SK-N-SH (cell line): Measurements from ENCODE around the gene ATP11A. TPM values are rescaled to one million over a fixed set of nuclear protein-coding genes. Genes with fewer than 3 reads are reported as not detected.

Source experiments
- CTCF ChIA-PET: fragments of 300-600, 350-600 bp; formaldehyde crosslinking; extraction: SDS; loops from one replicate; lab custom pipeline; 2021; lab: Yijun Ruan, JAX
- POLR2A ChIA-PET: fragments of 350-600 bp; sonication (Branson Sonifier 250); formaldehyde crosslinking; extraction: SDS; loops from one replicate; lab custom pipeline; 2020; ENCODE audit warnings: antibody characterized with exemption, inconsistent platforms; lab: Yijun Ruan, JAX
- DNase-seq: peaks from one replicate; pipeline ENCODE4 v3.0.0; 2012
- H2AFZ ChIP-seq: fragments of 200-600 bp; sonication (generic); 2 replicates; pipeline ENCODE4 v1.8.1; 2016; ENCODE audit warnings: antibody characterized with exemption, mild to moderate bottlenecking, low read depth
- H3F3A ChIP-seq: fragments of 200-600 bp; sonication (generic); replicated peaks from 2 replicates; pipeline ENCODE3; 2016; ENCODE audit warnings: antibody characterized with exemption, mild to moderate bottlenecking; ENCODE audit not compliant: insufficient read depth
- H3K27ac ChIP-seq, 2 experiments: fragments of 200-500 bp in 1 of 2; fragments of 200-600 bp in 1 of 2; sonication (Bioruptor generic) in 1 of 2; sonication (generic), shearing (Covaris generic) in 1 of 2; 2 replicates each; pipeline versions ENCODE4 v1.5.1 to v1.6.1; 2014 to 2016; ENCODE audit warnings: low read depth in 2 of 2, inconsistent platforms in 1 of 2, low read length in 1 of 2, mild to moderate bottlenecking in 1 of 2, mixed read lengths in 1 of 2
- H3K27me3 ChIP-seq: fragments of 200-600 bp; sonication (generic), shearing (Covaris generic); 2 replicates; pipeline ENCODE4 v1.6.1; 2016; ENCODE audit warnings: mixed run types; ENCODE audit not compliant: insufficient read depth
- H3K36me3 ChIP-seq, 2 experiments: fragments of 200-500 bp in 1 of 2; fragments of 200-600 bp in 1 of 2; sonication (Bioruptor generic) in 1 of 2; sonication (generic) in 1 of 2; replicated peaks in 1 of 2; 2 replicates each; pipeline versions ENCODE3 to v1.5.1; 2014 to 2016; ENCODE audit warnings: low read length in 1 of 2, mild to moderate bottlenecking in 1 of 2; ENCODE audit not compliant: insufficient read depth in 2 of 2, control insufficient read depth in 1 of 2
- H3K4me1 ChIP-seq, 2 experiments: fragments of 200-500 bp in 1 of 2; fragments of 200-600 bp in 1 of 2; sonication (Bioruptor generic) in 1 of 2; sonication (generic), shearing (Covaris generic) in 1 of 2; 2 replicates each; pipeline versions ENCODE4 v1.5.1 to v1.6.1; 2014 to 2016; ENCODE audit warnings: low read depth in 1 of 2, low read length in 1 of 2, mixed run types in 1 of 2; ENCODE audit not compliant: insufficient read depth in 2 of 2, control insufficient read depth in 1 of 2
- H3K4me2 ChIP-seq: fragments of 200-600 bp; sonication (generic), shearing (Covaris generic); 2 replicates; pipeline ENCODE4 v1.6.1; 2017; ENCODE audit warnings: mixed run types
- H3K4me3 ChIP-seq, 2 experiments: fragments of 200-500 bp in 1 of 2; fragments of 200-600 bp in 1 of 2; sonication (Bioruptor generic) in 1 of 2; sonication (generic), shearing (Covaris generic) in 1 of 2; 2 replicates each; pipeline versions ENCODE4 v1.5.1 to v1.8.1; 2014 to 2016; ENCODE audit warnings: low read depth in 2 of 2, inconsistent platforms in 1 of 2, low read length in 1 of 2, mild to moderate bottlenecking in 1 of 2, mixed read lengths in 1 of 2, moderate library complexity in 1 of 2
- H3K79me2 ChIP-seq: fragments of 200-600 bp; sonication (generic); 2 replicates; pipeline ENCODE4 v1.8.1; 2017; ENCODE audit warnings: mild to moderate bottlenecking; ENCODE audit not compliant: insufficient read depth
- H3K9ac ChIP-seq: fragments of 200-600 bp; sonication (generic); 2 replicates; pipeline ENCODE4 v1.6.1; 2017; ENCODE audit warnings: mixed run types
- H3K9me2 ChIP-seq: fragments of 200-600 bp; sonication (generic); 2 replicates; pipeline ENCODE4 v1.6.1; 2017; ENCODE audit warnings: mixed run types
- H3K9me3 ChIP-seq: fragments of 200-600 bp; sonication (generic); 2 replicates; pipeline ENCODE4 v1.6.1; 2017; ENCODE audit warnings: mixed run types, mild to moderate bottlenecking, moderate library complexity
- H4K20me1 ChIP-seq: fragments of 200-600 bp; sonication (generic); 2 replicates; pipeline ENCODE4 v1.6.1; 2017; ENCODE audit warnings: mild to moderate bottlenecking, mixed run types; ENCODE audit not compliant: insufficient read depth
- CTCF ChIP-seq: fragments of 200-600 bp; sonication (generic); IDR thresholded peaks from 2 replicates; pipeline ENCODE4 v1.6.1; 2017; ENCODE audit warnings: antibody characterized with exemption, mild to moderate bottlenecking, moderate library complexity
- EZH2phosphoT487 ChIP-seq: fragments of 200-600 bp; sonication (generic); IDR thresholded peaks from 2 replicates; pipeline ENCODE4 v1.6.1; 2017; ENCODE audit warnings: low read depth, mixed run types, mild to moderate bottlenecking, antibody characterized with exemption, moderate library complexity, borderline replicate concordance
- FOSL2 ChIP-seq: IDR thresholded peaks from 2 replicates; pipeline ENCODE4 v1.4.0; 2012; ENCODE audit warnings: low read depth, mild to moderate bottlenecking, moderate library complexity, borderline replicate concordance
- FOXJ3 ChIP-seq: sonication (generic); formaldehyde crosslinking; IDR thresholded peaks from 2 replicates; pipeline ENCODE4 v1.5.1; 2020; ENCODE audit warnings: mild to moderate bottlenecking, missing genetic modification reagents
- GATA2 ChIP-seq: sonication (generic); formaldehyde crosslinking; IDR thresholded peaks from 2 replicates; pipeline ENCODE4 v1.5.0; 2020; ENCODE audit warnings: mild to moderate bottlenecking, missing genetic modification reagents
- MAX ChIP-seq: IDR thresholded peaks from 2 replicates; pipeline ENCODE4 v1.4.0; 2012; ENCODE audit warnings: low read depth
- MXI1 ChIP-seq: IDR thresholded peaks from 2 replicates; pipeline ENCODE4 v1.6.1; 2012; ENCODE audit warnings: mild to moderate bottlenecking, low read depth, low read length, improper control_type of control experiment
- NFIC ChIP-seq: IDR thresholded peaks from 2 replicates; pipeline ENCODE4 v1.4.0; 2012; ENCODE audit warnings: borderline replicate concordance
- PBX3 ChIP-seq: IDR thresholded peaks from 2 replicates; pipeline ENCODE4; 2012
- RCOR1 ChIP-seq: fragments of 150-350 bp; IDR thresholded peaks from 2 replicates; pipeline ENCODE4 v1.6.1; 2017; ENCODE audit warnings: antibody characterized with exemption, low read length
- REST ChIP-seq: IDR thresholded peaks from 2 replicates; pipeline ENCODE4 v1.6.1; 2012; ENCODE audit warnings: mild to moderate bottlenecking, low read depth, low read length, moderate library complexity
- RFX5 ChIP-seq: IDR thresholded peaks from 2 replicates; pipeline ENCODE4 v1.6.1; 2012; ENCODE audit warnings: mild to moderate bottlenecking, improper control_type of control experiment, low read length
- SIN3A ChIP-seq: IDR thresholded peaks from 2 replicates; pipeline ENCODE4 v1.6.1; 2012; ENCODE audit warnings: low read depth, mild to moderate bottlenecking, low read length, moderate library complexity, borderline replicate concordance
- TCF12 ChIP-seq: IDR thresholded peaks from 2 replicates; pipeline ENCODE4 v1.4.0; 2012
- TEAD4 ChIP-seq: IDR thresholded peaks from 2 replicates; pipeline ENCODE4 v1.4.0; 2012; ENCODE audit warnings: mild to moderate bottlenecking, borderline replicate concordance; ENCODE audit not compliant: insufficient read depth
- USF1 ChIP-seq: IDR thresholded peaks from 2 replicates; pipeline ENCODE4 v1.4.0; 2012; ENCODE audit warnings: low read depth, borderline replicate concordance
- USF2 ChIP-seq: fragments of 150-350 bp; IDR thresholded peaks from 2 replicates; pipeline ENCODE4 v1.6.1; 2017; ENCODE audit warnings: antibody characterized with exemption, low read length, low read depth, borderline replicate concordance
- YY1 ChIP-seq: IDR thresholded peaks from 2 replicates; pipeline ENCODE4 v1.4.0; 2012; ENCODE audit warnings: low read depth, mild to moderate bottlenecking
- ZBTB33 ChIP-seq: IDR thresholded peaks from 2 replicates; pipeline ENCODE4 v1.4.0; 2012; ENCODE audit warnings: low read depth, borderline replicate concordance
- WGBS: methylation state at CpG from one replicate; pipeline ENCODE4 v1.1.6; 2017; ENCODE audit warnings: low lambda C conversion rate; 5-methylcytosine and 5-hydroxymethylcytosine counted together
- polyA plus RNA-seq, 3 experiments: library from polyadenylated mRNA; depleted of rRNA; stranded (reverse); fragments of >200 nt; gene quantifications; 2 replicates each; pipeline ENCODE4 v1.2.3, GENCODE V29; 2012

The ATP11A gene
- polyA plus RNA-seq, 1 of the 3 experiments (the other 2 are of a cell fraction): 4.1 TPM

GRCh38 chr13:112887557-112887991 is 197.7 kb downstream of the ATP11A start:
- Histone ChIP-seq H3K27ac (no peak overlapping the region), H3K9me3 (no peaks in the 10 kb centered on the region), H3K79me2 (no peaks in the 10 kb centered on the region), H2AFZ (no peak overlapping the region), H3K27me3 (peaks cover 4% of the 10 kb centered on the region), H3K36me3 (no peaks in the 10 kb centered on the region), H3K4me2 (no peak overlapping the region), H3F3A (no peaks in the 10 kb centered on the region), H4K20me1 (no peaks in the 10 kb centered on the region), H3K9ac (no peak overlapping the region), H3K4me1 (peaks cover 0 to 11% of the 10 kb centered on the region in 2 experiments; a peak in 2 of 4 replicates), H3K4me3 (no peak overlapping the region), H3K9me2 (no peaks in the 10 kb centered on the region)
- POLR2A ChIA-PET: no interaction called here
- CTCF ChIA-PET: interaction anchor here (3.1 to 3.8 kb wide), 2 partner anchors 14 to 44 kb away, joined by 12 to 23 read pairs; no protein-coding TSS in a partner anchor
- TF ChIP-seq USF2: no peak
- no peak for TF ChIP-seq RCOR1
- TF ChIP-seq TEAD4: no peak
- no peak for TF ChIP-seq TCF12
- TF ChIP-seq MAX: no peak
- no peak for TF ChIP-seq EZH2phosphoT487
- TF ChIP-seq FOXJ3 (CRISPR knock-in tag): no peak
- TF ChIP-seq YY1: no peak
- TF ChIP-seq ZBTB33: no peak
- no peak for TF ChIP-seq RFX5
- no peak for TF ChIP-seq FOSL2
- no peak for TF ChIP-seq NFIC
- no peak for TF ChIP-seq GATA2 (CRISPR knock-in tag)
- no peak for TF ChIP-seq PBX3
- TF ChIP-seq CTCF: no peak
- TF ChIP-seq SIN3A: no peak
- no peak for TF ChIP-seq REST
- no peak for TF ChIP-seq MXI1
- TF ChIP-seq USF1: no peak
- no peak for DNase-seq
- 79% methylated on average over 6 of the region's 10 CpGs for WGBS
